ENCODE results near the gene OSGEPL1. TPM values are rescaled to one million over a fixed set of nuclear protein-coding genes. Genes with fewer than 3 reads are reported as not detected.
A peak's percentile ranks its signal among the peaks of the same experiment; 100 is the strongest.

Gene OSGEPL1
- total RNA-seq, 1 donor from 2014 or later: 9.0 TPM

DNA sequence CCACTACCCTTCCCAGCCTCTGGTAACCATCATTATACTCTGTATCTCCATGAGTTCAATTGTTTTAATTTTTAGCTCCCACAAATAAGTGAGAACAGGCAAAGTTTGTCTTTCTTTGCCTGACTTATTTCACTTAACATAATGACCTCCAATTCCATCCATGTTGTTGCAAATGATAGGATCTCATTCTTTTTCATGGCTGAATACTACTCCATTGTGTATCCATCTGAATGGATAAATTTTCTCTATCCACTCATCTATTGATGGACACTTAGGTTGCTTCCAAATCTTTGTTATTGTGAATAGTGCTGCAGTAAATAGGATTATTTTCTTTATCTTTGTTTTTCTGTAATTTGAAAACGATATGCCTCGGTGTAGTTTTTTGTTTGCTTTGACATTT lies 61.9 kb downstream of the OSGEPL1 start:
- H3K4me3 ChIP-seq (ENCODE audit: low read depth, low read length): no peak overlapping the region
- H3K27me3 ChIP-seq (ENCODE audit: control insufficient read depth, insufficient read depth, low read length): no peaks in the 10 kb centered on the region
- TF ChIP-seq, protein P1, sequence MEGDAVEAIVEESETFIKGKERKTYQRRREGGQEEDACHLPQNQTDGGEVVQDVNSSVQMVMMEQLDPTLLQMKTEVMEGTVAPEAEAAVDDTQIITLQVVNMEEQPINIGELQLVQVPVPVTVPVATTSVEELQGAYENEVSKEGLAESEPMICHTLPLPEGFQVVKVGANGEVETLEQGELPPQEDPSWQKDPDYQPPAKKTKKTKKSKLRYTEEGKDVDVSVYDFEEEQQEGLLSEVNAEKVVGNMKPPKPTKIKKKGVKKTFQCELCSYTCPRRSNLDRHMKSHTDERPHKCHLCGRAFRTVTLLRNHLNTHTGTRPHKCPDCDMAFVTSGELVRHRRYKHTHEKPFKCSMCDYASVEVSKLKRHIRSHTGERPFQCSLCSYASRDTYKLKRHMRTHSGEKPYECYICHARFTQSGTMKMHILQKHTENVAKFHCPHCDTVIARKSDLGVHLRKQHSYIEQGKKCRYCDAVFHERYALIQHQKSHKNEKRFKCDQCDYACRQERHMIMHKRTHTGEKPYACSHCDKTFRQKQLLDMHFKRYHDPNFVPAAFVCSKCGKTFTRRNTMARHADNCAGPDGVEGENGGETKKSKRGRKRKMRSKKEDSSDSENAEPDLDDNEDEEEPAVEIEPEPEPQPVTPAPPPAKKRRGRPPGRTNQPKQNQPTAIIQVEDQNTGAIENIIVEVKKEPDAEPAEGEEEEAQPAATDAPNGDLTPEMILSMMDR (IDR thresholded peaks at IDR 0.05; ENCODE audit: insufficient read depth, low read length, poor library complexity, severe bottlenecking): no peak
- DNase-seq (ENCODE audit: low read depth): no peak
- no peaks in the 10 kb centered on the region for H3K36me3 ChIP-seq (ENCODE audit: control insufficient read depth, insufficient read depth, low read length)

DNA sequence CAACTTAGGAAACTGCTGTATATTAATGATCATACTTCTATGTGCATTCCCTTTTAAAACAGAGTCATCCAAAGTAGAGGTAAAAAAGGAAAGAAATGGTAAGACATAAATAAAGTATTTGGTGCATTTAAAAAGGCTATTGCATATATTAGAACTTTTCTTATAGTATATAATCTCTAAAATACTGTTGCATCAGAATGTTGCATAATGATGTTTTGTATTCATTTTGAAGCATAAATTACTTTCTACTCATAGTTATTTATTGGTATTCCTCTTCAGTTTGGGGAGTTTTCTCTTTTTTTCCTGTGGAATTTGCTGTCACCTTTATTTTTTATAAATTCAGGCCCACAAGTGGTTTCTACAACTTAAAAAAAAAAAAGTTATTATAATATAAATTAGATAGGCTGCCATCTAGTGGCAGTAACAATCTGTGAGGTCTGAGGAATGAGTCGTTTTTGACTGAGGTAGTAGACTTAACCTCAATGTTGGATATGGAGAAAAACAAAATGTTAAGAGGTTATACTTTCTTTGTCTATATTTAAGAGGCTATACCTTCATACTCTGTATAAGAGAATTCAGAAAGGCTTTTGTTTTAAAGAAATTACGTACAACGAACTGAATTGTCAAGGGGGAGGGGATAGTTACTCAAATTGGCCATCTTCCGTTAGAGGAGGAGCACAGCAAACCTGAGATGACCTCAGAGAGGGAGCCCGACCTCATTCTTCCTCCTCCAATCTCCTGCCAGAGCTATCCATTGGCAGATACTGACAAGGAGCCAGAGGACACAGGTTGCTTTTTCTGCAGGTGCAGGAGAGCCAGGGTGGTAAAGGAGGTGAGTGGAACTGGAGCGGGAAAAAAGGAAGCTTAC lies 64.3 kb downstream of the OSGEPL1 start:
- DNase-seq (ENCODE audit: low read depth): no peak
- TF ChIP-seq, protein P1 (IDR thresholded peaks at IDR 0.05; ENCODE audit: insufficient read depth, low read length, poor library complexity, severe bottlenecking): peak; percentile 48
- Histone ChIP-seq H3K4me3 (ENCODE audit: low read depth, low read length) (no peak overlapping the region), H3K36me3 (ENCODE audit: control insufficient read depth, insufficient read depth, low read length) (no peaks in the 10 kb centered on the region), H3K27me3 (ENCODE audit: control insufficient read depth, insufficient read depth, low read length) (no peaks in the 10 kb centered on the region)

Other genes with a start within 250 kb of the OSGEPL1 start
- 7.5 and 8.3 TPM in 2 replicates for gene SLC40A1, start 182.0 kb downstream of the OSGEPL1 start, total RNA-seq
- 34.6 and 39.9 TPM in 2 replicates for gene ASNSD1, start 101.3 kb downstream of the OSGEPL1 start, total RNA-seq
- 3.3 and 3.8 TPM in 2 replicates for gene ANKAR, start 88.1 kb downstream of the OSGEPL1 start, total RNA-seq
- gene ORMDL1, start 21.5 kb upstream of the OSGEPL1 start, total RNA-seq: 75.2 and 79.1 TPM in 2 replicates
- 14.4 and 18.8 TPM in 2 replicates for gene PMS1, start 21.7 kb upstream of the OSGEPL1 start, total RNA-seq

Data from kidney epithelial cell (primary cell).